Measurements from ENCODE around the gene CARD11.

Gene CARD11

DNA sequence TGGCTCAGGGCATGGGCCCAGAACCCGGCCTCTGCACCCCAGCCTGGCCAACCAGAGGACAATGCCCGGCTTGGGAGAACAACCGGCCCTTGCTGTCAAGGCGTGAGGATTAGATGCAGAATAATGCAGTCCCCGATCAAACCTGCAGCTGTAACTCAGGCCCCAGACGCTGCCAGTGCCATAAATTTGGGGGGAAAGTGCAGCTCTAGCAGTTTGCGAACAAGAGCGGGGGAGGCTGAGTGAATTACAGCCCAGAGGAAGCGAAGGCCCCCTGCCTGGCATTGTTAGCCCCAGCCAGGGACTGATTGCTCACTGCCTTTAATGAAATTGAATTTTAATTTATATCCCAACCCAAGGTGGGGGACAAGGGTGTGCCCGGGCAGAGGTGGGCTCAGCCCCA is 161.6 kb downstream of the CARD11 start:
- no peaks in the 10 kb centered on the region for H3K27me3 ChIP-seq (ENCODE audit: insufficient read depth, low read length, poor library complexity)
- no peak overlapping the region for H4K5ac ChIP-seq (ENCODE audit: low read length)
- H2BK120ac ChIP-seq (ENCODE audit: low read depth, low read length) = no peak overlapping the region
- H3K4me1 ChIP-seq (ENCODE audit: control insufficient read depth, low read depth, low read length) = no peaks in the 10 kb centered on the region
- no peaks in the 10 kb centered on the region for H3K36me3 ChIP-seq (ENCODE audit: control insufficient read depth, insufficient read depth, low read length)
- H2BK5ac ChIP-seq (ENCODE audit: low read length) = no peak overlapping the region
- H3K79me1 ChIP-seq (ENCODE audit: low read length) = no peaks in the 10 kb centered on the region
- WGBS (ENCODE audit: extremely low coverage, insufficient coverage, low lambda C conversion rate) = no CpG with 5 or more reads among the region's 10 CpGs
- DNase-seq = no peak
- no peak overlapping the region for H3K4me3 ChIP-seq (ENCODE audit: low read length)
- no peak overlapping the region for H4K8ac ChIP-seq (ENCODE audit: low read depth, low read length)
- no peak overlapping the region for H3K4ac ChIP-seq (ENCODE audit: low read depth, low read length)
- no peak overlapping the region for H2BK15ac ChIP-seq (replicated peaks; ENCODE audit: low read depth)
- no peak overlapping the region for H3K27ac ChIP-seq (ENCODE audit: low read depth, low read length)
- H3K18ac ChIP-seq (ENCODE audit: low read length) = no peak overlapping the region
- H3K9ac ChIP-seq (ENCODE audit: low read length) = no peak overlapping the region
- H3K56ac ChIP-seq (ENCODE audit: low read length) = no peak overlapping the region
- no peak overlapping the region for H3K23ac ChIP-seq (ENCODE audit: low read length)
- no peaks in the 10 kb centered on the region for H3K79me2 ChIP-seq (ENCODE audit: control insufficient read depth, insufficient read depth, low read length)
- no peak overlapping the region for H3K4me2 ChIP-seq (ENCODE audit: low read length)
- no peak overlapping the region for H2AK5ac ChIP-seq (ENCODE audit: low read length)

DNA sequence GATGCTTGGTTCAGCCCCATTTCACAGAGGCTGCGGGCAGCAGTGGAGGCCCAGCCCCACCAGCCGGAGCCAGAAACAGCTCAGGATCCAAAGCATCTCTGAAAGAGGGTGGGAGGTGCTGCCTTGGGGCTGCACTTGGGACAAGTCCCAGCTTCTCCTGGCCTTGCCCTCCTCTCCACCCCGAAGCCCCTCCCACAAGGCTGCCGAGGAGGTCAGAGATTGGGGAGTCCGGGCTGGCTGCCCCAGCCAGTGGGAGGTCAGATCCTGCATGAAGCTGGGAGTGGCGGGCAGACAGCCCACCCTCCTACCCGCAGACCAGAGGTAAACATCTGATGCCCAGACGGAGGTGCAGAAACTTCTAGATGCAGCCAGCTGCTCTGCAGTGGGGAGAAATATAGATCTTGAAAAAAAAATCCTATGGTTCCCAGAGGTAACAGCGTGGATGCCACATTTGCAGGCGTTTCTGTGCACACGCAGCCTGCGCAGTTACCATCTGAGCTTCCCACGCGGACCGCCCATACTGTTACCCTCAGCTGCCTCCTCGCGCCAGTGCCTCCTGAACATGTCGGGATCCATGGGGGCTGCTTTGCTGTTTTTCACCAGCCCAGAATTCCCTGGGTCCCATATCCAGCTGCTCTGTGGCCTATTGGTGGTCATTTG is 162.7 kb downstream of the CARD11 start:
- no peak overlapping the region for H2AK5ac ChIP-seq (ENCODE audit: low read length)
- H3K79me1 ChIP-seq (ENCODE audit: low read length) = no peaks in the 10 kb centered on the region
- peak; percentile 73 for DNase-seq
- H3K79me2 ChIP-seq (ENCODE audit: control insufficient read depth, insufficient read depth, low read length) = no peaks in the 10 kb centered on the region
- H4K5ac ChIP-seq (ENCODE audit: low read length) = no peak overlapping the region
- no peak overlapping the region for H3K18ac ChIP-seq (ENCODE audit: low read length)
- H3K56ac ChIP-seq (ENCODE audit: low read length) = no peak overlapping the region
- no peak overlapping the region for H3K4me3 ChIP-seq (ENCODE audit: low read length)
- no peak overlapping the region for H2BK15ac ChIP-seq (replicated peaks; ENCODE audit: low read depth)
- no peaks in the 10 kb centered on the region for H3K27me3 ChIP-seq (ENCODE audit: insufficient read depth, low read length, poor library complexity)
- no peak overlapping the region for H3K4me2 ChIP-seq (ENCODE audit: low read length)
- H3K4me1 ChIP-seq (ENCODE audit: control insufficient read depth, low read depth, low read length) = no peaks in the 10 kb centered on the region
- H3K23ac ChIP-seq (ENCODE audit: low read length) = no peak overlapping the region
- no peak overlapping the region for H2BK120ac ChIP-seq (ENCODE audit: low read depth, low read length)
- H2BK5ac ChIP-seq (ENCODE audit: low read length) = no peak overlapping the region
- no peak overlapping the region for H3K9ac ChIP-seq (ENCODE audit: low read length)
- WGBS (ENCODE audit: extremely low coverage, insufficient coverage, low lambda C conversion rate) = no CpG with 5 or more reads among the region's 18 CpGs
- H3K27ac ChIP-seq (ENCODE audit: low read depth, low read length) = no peak overlapping the region
- no peak overlapping the region for H4K8ac ChIP-seq (ENCODE audit: low read depth, low read length)
- no peaks in the 10 kb centered on the region for H3K36me3 ChIP-seq (ENCODE audit: control insufficient read depth, insufficient read depth, low read length)
- H3K4ac ChIP-seq (ENCODE audit: low read depth, low read length) = no peak overlapping the region

- no peak overlapping the region for H3K4ac ChIP-seq (ENCODE audit: low read depth, low read length)
- no CpG with 5 or more reads among the region's 8 CpGs for WGBS (ENCODE audit: extremely low coverage, insufficient coverage, low lambda C conversion rate)
- no peak overlapping the region for H3K18ac ChIP-seq (ENCODE audit: low read length)
- no peak overlapping the region for H2BK120ac ChIP-seq (ENCODE audit: low read depth, low read length)
- no peak overlapping the region for H3K23ac ChIP-seq (ENCODE audit: low read length)
- no peak overlapping the region for H3K4me3 ChIP-seq (ENCODE audit: low read length)
- no peaks in the 10 kb centered on the region for H3K27me3 ChIP-seq (ENCODE audit: insufficient read depth, low read length, poor library complexity)
- DNase-seq = no peak
- no peak overlapping the region for H3K27ac ChIP-seq (ENCODE audit: low read depth, low read length)
- H3K9ac ChIP-seq (ENCODE audit: low read length) = no peak overlapping the region
- H3K79me1 ChIP-seq (ENCODE audit: low read length) = no peaks in the 10 kb centered on the region
- H3K56ac ChIP-seq (ENCODE audit: low read length) = no peak overlapping the region
- H2AK5ac ChIP-seq (ENCODE audit: low read length) = no peak overlapping the region
- no peaks in the 10 kb centered on the region for H3K79me2 ChIP-seq (ENCODE audit: control insufficient read depth, insufficient read depth, low read length)
- H4K8ac ChIP-seq (ENCODE audit: low read depth, low read length) = no peak overlapping the region
- no peak overlapping the region for H3K4me2 ChIP-seq (ENCODE audit: low read length)
- no peak overlapping the region for H2BK5ac ChIP-seq (ENCODE audit: low read length)
- no peak overlapping the region for H2BK15ac ChIP-seq (replicated peaks; ENCODE audit: low read depth)
- no peak overlapping the region for H4K5ac ChIP-seq (ENCODE audit: low read length)
- no peaks in the 10 kb centered on the region for H3K4me1 ChIP-seq (ENCODE audit: control insufficient read depth, low read depth, low read length)
- H3K36me3 ChIP-seq (ENCODE audit: control insufficient read depth, insufficient read depth, low read length) = no peaks in the 10 kb centered on the region
Measured at GRCh38 chr7:2880051-2880450, 163.6 kb downstream of the CARD11 start.

- no peak overlapping the region for H3K4ac ChIP-seq (ENCODE audit: low read depth, low read length)
- no peak for DNase-seq
- no peak overlapping the region for H4K8ac ChIP-seq (ENCODE audit: low read depth, low read length)
- no peak overlapping the region for H2BK5ac ChIP-seq (ENCODE audit: low read length)
- no peak overlapping the region for H3K23ac ChIP-seq (ENCODE audit: low read length)
- no peaks in the 10 kb centered on the region for H3K79me2 ChIP-seq (ENCODE audit: control insufficient read depth, insufficient read depth, low read length)
- H3K9ac ChIP-seq (ENCODE audit: low read length) = no peak overlapping the region
- no peak overlapping the region for H3K4me2 ChIP-seq (ENCODE audit: low read length)
- H3K4me1 ChIP-seq (ENCODE audit: control insufficient read depth, low read depth, low read length) = no peaks in the 10 kb centered on the region
- no CpG with 5 or more reads among the region's 8 CpGs for WGBS (ENCODE audit: extremely low coverage, insufficient coverage, low lambda C conversion rate)
- no peak overlapping the region for H3K56ac ChIP-seq (ENCODE audit: low read length)
- H3K18ac ChIP-seq (ENCODE audit: low read length) = no peak overlapping the region
- no peaks in the 10 kb centered on the region for H3K36me3 ChIP-seq (ENCODE audit: control insufficient read depth, insufficient read depth, low read length)
- no peak overlapping the region for H3K4me3 ChIP-seq (ENCODE audit: low read length)
- H2BK15ac ChIP-seq (replicated peaks; ENCODE audit: low read depth) = no peak overlapping the region
- no peak overlapping the region for H3K27ac ChIP-seq (ENCODE audit: low read depth, low read length)
- H3K27me3 ChIP-seq (ENCODE audit: insufficient read depth, low read length, poor library complexity) = no peaks in the 10 kb centered on the region
- no peak overlapping the region for H2AK5ac ChIP-seq (ENCODE audit: low read length)
- H2BK120ac ChIP-seq (ENCODE audit: low read depth, low read length) = no peak overlapping the region
- H4K5ac ChIP-seq (ENCODE audit: low read length) = no peak overlapping the region
- no peaks in the 10 kb centered on the region for H3K79me1 ChIP-seq (ENCODE audit: low read length)
Measured at GRCh38 chr7:2879354-2879753, 164.3 kb downstream of the CARD11 start.

- Histone ChIP-seq H4K8ac (ENCODE audit: low read depth, low read length) (no peak overlapping the region), H3K79me1 (ENCODE audit: low read length) (no peaks in the 10 kb centered on the region), H3K18ac (ENCODE audit: low read length) (no peak overlapping the region), H3K23ac (ENCODE audit: low read length) (no peak overlapping the region), H3K9ac (ENCODE audit: low read length) (no peak overlapping the region), H4K5ac (ENCODE audit: low read length) (no peak overlapping the region), H2AK5ac (ENCODE audit: low read length) (no peak overlapping the region), H3K4ac (ENCODE audit: low read depth, low read length) (no peak overlapping the region), H3K27me3 (ENCODE audit: insufficient read depth, low read length, poor library complexity) (no peaks in the 10 kb centered on the region), H2BK5ac (ENCODE audit: low read length) (no peak overlapping the region), H3K4me2 (ENCODE audit: low read length) (no peak overlapping the region), H3K79me2 (ENCODE audit: control insufficient read depth, insufficient read depth, low read length) (no peaks in the 10 kb centered on the region), H3K56ac (ENCODE audit: low read length) (no peak overlapping the region), H3K27ac (ENCODE audit: low read depth, low read length) (no peak overlapping the region), H2BK120ac (ENCODE audit: low read depth, low read length) (no peak overlapping the region), H3K4me1 (ENCODE audit: control insufficient read depth, low read depth, low read length) (no peaks in the 10 kb centered on the region), H3K36me3 (ENCODE audit: control insufficient read depth, insufficient read depth, low read length) (no peaks in the 10 kb centered on the region), H2BK15ac (replicated peaks; ENCODE audit: low read depth) (no peak overlapping the region), H3K4me3 (ENCODE audit: low read length) (no peak overlapping the region)
- no CpG with 5 or more reads among the region's 3 CpGs for WGBS (ENCODE audit: extremely low coverage, insufficient coverage, low lambda C conversion rate)
- no peak for DNase-seq
Measured at GRCh38 chr7:2878306-2878705, 165.4 kb downstream of the CARD11 start.
